ENCODE results near the gene CCL4L2. TPM values are rescaled to one million over a fixed set of nuclear protein-coding genes. Genes with fewer than 3 reads are reported as not detected.
"Not testable (repeated sequence)": the region's sequence is repeated elsewhere in the genome, so short reads cannot be mapped to it uniquely, and the experiment has no call there.

CCL4L2 gene
- total RNA-seq, 1 experiment from 2014 or later: not detected

- Histone ChIP-seq H2AFZ (ENCODE audit: low read length) (no peak overlapping the region), H3K79me2 (ENCODE audit: low read length) (no peaks in the 10 kb centered on the region), H4K20me1 (ENCODE audit: low read length) (no peaks in the 10 kb centered on the region), H3K36me3 (ENCODE audit: low read depth, low read length) (no peaks in the 10 kb centered on the region), H3K4me2 (ENCODE audit: low read length) (no peak overlapping the region), H3K9me3 (ENCODE audit: low read length) (no peaks in the 10 kb centered on the region), H3K9ac (ENCODE audit: low read length) (no peak overlapping the region), H3K4me1 (ENCODE audit: insufficient read depth, low read length) (no peaks in the 10 kb centered on the region), H3K27me3 (ENCODE audit: low read length) (peaks cover 4% of the 10 kb centered on the region; the same call in 1 of the 2 replicates), H3F3A (ENCODE audit: low read length, unreplicated experiment) (no peaks in the 10 kb centered on the region), H3K27ac (ENCODE audit: low read length) (no peak overlapping the region), H3K4me3 (ENCODE audit: low read length) (no peak overlapping the region), H3K9me2 (replicated peaks; ENCODE audit: low read length) (no peaks in the 10 kb centered on the region)
- TF ChIP-seq EZH2 (IDR thresholded peaks at IDR 0.05; ENCODE audit: low read length, unreplicated experiment): no peak
- TF ChIP-seq, protein P1, sequence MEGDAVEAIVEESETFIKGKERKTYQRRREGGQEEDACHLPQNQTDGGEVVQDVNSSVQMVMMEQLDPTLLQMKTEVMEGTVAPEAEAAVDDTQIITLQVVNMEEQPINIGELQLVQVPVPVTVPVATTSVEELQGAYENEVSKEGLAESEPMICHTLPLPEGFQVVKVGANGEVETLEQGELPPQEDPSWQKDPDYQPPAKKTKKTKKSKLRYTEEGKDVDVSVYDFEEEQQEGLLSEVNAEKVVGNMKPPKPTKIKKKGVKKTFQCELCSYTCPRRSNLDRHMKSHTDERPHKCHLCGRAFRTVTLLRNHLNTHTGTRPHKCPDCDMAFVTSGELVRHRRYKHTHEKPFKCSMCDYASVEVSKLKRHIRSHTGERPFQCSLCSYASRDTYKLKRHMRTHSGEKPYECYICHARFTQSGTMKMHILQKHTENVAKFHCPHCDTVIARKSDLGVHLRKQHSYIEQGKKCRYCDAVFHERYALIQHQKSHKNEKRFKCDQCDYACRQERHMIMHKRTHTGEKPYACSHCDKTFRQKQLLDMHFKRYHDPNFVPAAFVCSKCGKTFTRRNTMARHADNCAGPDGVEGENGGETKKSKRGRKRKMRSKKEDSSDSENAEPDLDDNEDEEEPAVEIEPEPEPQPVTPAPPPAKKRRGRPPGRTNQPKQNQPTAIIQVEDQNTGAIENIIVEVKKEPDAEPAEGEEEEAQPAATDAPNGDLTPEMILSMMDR (conservative IDR thresholded peaks at IDR 0.05; ENCODE audit: low read depth, low read length): no peak
- TF ChIP-seq EZH2phosphoT487 (IDR thresholded peaks at IDR 0.05; ENCODE audit: borderline replicate concordance, low read length): no peak
- BruUV-seq (replicated peaks): no TSS peak
- ATAC-seq: no peak
- no peak for DNase-seq
- intact Hi-C loops (cut with micrococcal nuclease): no loop called here
- ChIA-PET CTCF (no interaction called here), POLR2A (ENCODE audit: unreplicated experiment) (no interaction called here)
Measured at GRCh38 chr17:36212966-36213365, 2.1 kb downstream of the CCL4L2 start.

GRCh38 chr17:36213695-36214094 lies 2.8 kb downstream of the CCL4L2 start:
- TF ChIP-seq, protein P1 (conservative IDR thresholded peaks at IDR 0.05; ENCODE audit: low read depth, low read length): no peak
- TF ChIP-seq EZH2phosphoT487 (IDR thresholded peaks at IDR 0.05; ENCODE audit: borderline replicate concordance, low read length) (no peak), EZH2 (IDR thresholded peaks at IDR 0.05; ENCODE audit: low read length, unreplicated experiment) (no peak)
- no peak for DNase-seq
- H4K20me1 ChIP-seq (ENCODE audit: low read length): no peaks in the 10 kb centered on the region
- intact Hi-C loops (cut with micrococcal nuclease): no loop called here
- H3K9me3 ChIP-seq (ENCODE audit: low read length): no peaks in the 10 kb centered on the region
- no peak overlapping the region for H3K27ac ChIP-seq (ENCODE audit: low read length)
- H3K36me3 ChIP-seq (ENCODE audit: low read depth, low read length): no peaks in the 10 kb centered on the region
- H3K27me3 ChIP-seq (ENCODE audit: low read length): peaks cover 4% of the 10 kb centered on the region; the same call in 1 of the 2 replicates
- ATAC-seq: no peak
- no peak overlapping the region for H2AFZ ChIP-seq (ENCODE audit: low read length)
- H3K79me2 ChIP-seq (ENCODE audit: low read length): no peaks in the 10 kb centered on the region
- no peak overlapping the region for H3K4me3 ChIP-seq (ENCODE audit: low read length)
- CTCF ChIA-PET: no interaction called here
- POLR2A ChIA-PET (ENCODE audit: unreplicated experiment): no interaction called here
- H3K4me2 ChIP-seq (ENCODE audit: low read length): no peak overlapping the region
- no peak overlapping the region for H3K9ac ChIP-seq (ENCODE audit: low read length)
- H3K4me1 ChIP-seq (ENCODE audit: insufficient read depth, low read length): no peaks in the 10 kb centered on the region
- H3F3A ChIP-seq (ENCODE audit: low read length, unreplicated experiment): no peaks in the 10 kb centered on the region
- H3K9me2 ChIP-seq (replicated peaks; ENCODE audit: low read length): no peaks in the 10 kb centered on the region
- BruUV-seq (replicated peaks): no TSS peak

DNA sequence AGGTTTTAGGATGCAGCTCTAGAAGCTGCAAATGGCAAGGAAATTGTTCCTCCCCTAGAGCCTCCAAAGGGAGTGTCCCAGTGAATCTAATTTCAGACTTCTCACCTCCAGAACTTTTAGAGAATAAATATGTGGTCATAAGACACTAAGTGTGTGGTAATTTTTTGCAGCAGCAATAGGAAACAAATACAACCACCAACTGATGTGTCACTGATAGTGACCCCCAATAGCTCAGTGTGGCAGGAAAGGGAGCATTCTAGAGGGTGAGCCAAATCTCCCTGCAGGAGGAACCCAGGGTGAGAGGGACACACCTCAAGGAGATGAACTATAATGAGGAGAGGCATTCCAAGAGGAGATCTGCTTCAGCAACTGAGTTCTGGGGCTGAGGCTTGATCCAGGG lies 4.1 kb downstream of the CCL4L2 start:
- TF ChIP-seq, protein P1 (conservative IDR thresholded peaks at IDR 0.05; ENCODE audit: low read depth, low read length): no peak
- TF ChIP-seq EZH2 (IDR thresholded peaks at IDR 0.05; ENCODE audit: low read length, unreplicated experiment) (no peak), EZH2phosphoT487 (IDR thresholded peaks at IDR 0.05; ENCODE audit: borderline replicate concordance, low read length) (no peak)
- Histone ChIP-seq H3F3A (ENCODE audit: low read length, unreplicated experiment) (no peaks in the 10 kb centered on the region), H2AFZ (ENCODE audit: low read length) (no peak overlapping the region), H3K4me1 (ENCODE audit: insufficient read depth, low read length) (no peaks in the 10 kb centered on the region), H3K9ac (ENCODE audit: low read length) (no peak overlapping the region), H3K27ac (ENCODE audit: low read length) (no peak overlapping the region), H3K9me3 (ENCODE audit: low read length) (no peaks in the 10 kb centered on the region), H3K27me3 (ENCODE audit: low read length) (peaks cover 4% of the 10 kb centered on the region; the same call in 1 of the 2 replicates), H3K4me3 (ENCODE audit: low read length) (no peak overlapping the region), H3K79me2 (ENCODE audit: low read length) (no peaks in the 10 kb centered on the region), H3K9me2 (replicated peaks; ENCODE audit: low read length) (no peaks in the 10 kb centered on the region), H3K36me3 (ENCODE audit: low read depth, low read length) (no peaks in the 10 kb centered on the region), H3K4me2 (ENCODE audit: low read length) (no peak overlapping the region), H4K20me1 (ENCODE audit: low read length) (no peaks in the 10 kb centered on the region)
- DNase-seq (no peak), ATAC-seq (no peak)
- CTCF ChIA-PET: no interaction called here
- intact Hi-C loops (cut with micrococcal nuclease): no loop called here
- POLR2A ChIA-PET (ENCODE audit: unreplicated experiment): no interaction called here
- no TSS peak for BruUV-seq (replicated peaks)

DNA sequence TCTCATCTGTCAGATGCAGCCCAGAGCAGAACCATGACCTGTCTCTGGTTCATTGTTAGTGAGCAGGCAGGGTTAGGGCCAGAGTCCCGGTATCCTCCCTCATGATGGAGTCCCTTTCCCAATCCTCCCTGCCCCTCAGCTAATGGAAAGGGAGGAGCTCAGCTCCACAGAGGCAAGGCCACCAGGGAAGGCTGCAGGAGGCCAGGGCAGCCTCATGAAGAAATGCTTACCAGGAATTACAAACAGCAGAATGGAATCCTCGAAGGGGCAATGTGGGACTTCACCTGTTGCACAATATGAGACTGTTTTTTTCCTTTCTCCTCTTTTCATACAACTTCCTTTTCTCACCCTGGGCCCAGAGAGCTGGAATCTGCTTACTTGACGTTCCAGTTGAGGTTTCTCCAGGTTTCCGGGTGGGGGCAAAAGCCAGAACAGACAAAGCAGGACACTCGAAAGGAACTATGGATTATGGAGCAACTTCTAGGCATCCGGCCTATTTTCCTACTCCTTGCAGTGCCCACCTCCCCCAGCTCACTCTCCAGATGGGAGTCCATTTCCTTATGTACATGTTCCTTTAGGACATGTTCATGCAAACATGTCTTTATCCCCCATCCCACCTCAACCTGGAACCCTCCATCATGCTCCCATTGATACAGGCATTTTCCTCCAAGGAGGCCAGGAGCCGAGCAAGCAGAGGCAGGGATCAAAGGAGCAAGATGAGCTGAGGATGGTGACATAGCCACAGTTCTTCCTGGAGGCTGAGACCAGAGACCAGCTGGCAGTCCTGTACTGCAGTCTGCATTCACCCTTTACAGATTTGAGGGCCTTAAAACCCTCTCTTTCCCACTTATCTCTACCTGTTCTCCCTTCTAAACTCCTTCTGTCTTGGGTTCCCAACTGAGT lies 4.8 kb downstream of the CCL4L2 start:
- H3K27me3 ChIP-seq (ENCODE audit: low read length); H3F3A ChIP-seq (ENCODE audit: low read length, unreplicated experiment); H3K79me2 ChIP-seq (ENCODE audit: low read length); H4K20me1 ChIP-seq (ENCODE audit: low read length); H3K9me3 ChIP-seq (ENCODE audit: low read length); H3K36me3 ChIP-seq (ENCODE audit: low read depth, low read length); H3K4me1 ChIP-seq (ENCODE audit: insufficient read depth, low read length); ATAC-seq; BruUV-seq (replicated peaks); intact Hi-C loops (cut with micrococcal nuclease); H3K4me2 ChIP-seq (ENCODE audit: low read length); H3K9me2 ChIP-seq (replicated peaks; ENCODE audit: low read length); H3K4me3 ChIP-seq (ENCODE audit: low read length); CTCF ChIA-PET; H3K9ac ChIP-seq (ENCODE audit: low read length); H3K27ac ChIP-seq (ENCODE audit: low read length); H2AFZ ChIP-seq (ENCODE audit: low read length); DNase-seq; POLR2A ChIA-PET (ENCODE audit: unreplicated experiment): not testable (repeated sequence)
